Prostate gland (tissue), 2 donors: ENCODE measurements around the gene FRA10AC1.

Source experiments
- POLR2AphosphoS5 ChIP-seq: sonication (generic); formaldehyde crosslinking; IDR thresholded peaks from one replicate; pipeline ENCODE4 v1.6.1; 2017; ENCODE audit warnings: antibody characterized with exemption
- TF ChIP-seq, protein P1 (sequence below), 4 experiments: fragments of 200-600 bp in 2 of 4; fragments of 450-650 bp in 2 of 4; sonication (generic) in 2 of 4; IDR thresholded peaks; 1 replicate in 3 of 4; 2 replicates in 1 of 4; pipeline ENCODE4 v1.5.1; 2016 to 2019; ENCODE audit warnings: antibody characterized with exemption in 4 of 4, mild to moderate bottlenecking in 2 of 4, moderate library complexity in 2 of 4

DNA sequence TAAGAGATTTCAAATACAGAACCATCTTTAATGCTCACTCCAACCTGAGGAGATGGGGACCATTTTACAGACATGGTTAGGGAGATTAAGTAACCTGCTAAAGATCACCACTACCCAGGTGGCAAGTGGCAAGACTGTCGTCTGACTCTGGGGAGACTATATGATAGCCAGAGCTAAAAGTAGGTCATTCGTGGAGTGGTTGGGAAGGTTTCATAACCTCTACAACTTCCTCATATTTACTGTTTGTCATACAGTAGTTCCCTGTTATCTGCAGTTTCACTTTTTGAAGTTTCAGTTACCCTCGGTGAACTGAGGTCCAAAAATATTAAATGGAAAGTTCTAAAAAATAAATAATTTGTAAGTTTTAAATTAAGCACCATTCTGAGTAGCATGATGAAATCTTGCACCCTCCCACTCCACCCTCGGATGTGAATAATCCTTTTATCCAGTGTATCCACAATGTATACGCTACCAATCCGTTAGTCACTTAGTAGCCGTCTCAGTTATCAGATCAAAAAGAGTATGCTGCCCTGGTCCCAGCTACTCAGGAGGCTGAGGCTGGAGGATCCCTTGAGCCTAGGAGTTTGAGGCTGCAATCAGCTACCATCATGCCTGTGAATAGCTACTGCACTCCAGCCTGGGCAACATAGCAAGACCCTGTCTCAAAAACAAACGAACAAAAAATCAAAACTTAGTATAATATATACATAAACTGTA lies 40.4 kb upstream of the FRA10AC1 start:
- TF ChIP-seq, protein P1, sequence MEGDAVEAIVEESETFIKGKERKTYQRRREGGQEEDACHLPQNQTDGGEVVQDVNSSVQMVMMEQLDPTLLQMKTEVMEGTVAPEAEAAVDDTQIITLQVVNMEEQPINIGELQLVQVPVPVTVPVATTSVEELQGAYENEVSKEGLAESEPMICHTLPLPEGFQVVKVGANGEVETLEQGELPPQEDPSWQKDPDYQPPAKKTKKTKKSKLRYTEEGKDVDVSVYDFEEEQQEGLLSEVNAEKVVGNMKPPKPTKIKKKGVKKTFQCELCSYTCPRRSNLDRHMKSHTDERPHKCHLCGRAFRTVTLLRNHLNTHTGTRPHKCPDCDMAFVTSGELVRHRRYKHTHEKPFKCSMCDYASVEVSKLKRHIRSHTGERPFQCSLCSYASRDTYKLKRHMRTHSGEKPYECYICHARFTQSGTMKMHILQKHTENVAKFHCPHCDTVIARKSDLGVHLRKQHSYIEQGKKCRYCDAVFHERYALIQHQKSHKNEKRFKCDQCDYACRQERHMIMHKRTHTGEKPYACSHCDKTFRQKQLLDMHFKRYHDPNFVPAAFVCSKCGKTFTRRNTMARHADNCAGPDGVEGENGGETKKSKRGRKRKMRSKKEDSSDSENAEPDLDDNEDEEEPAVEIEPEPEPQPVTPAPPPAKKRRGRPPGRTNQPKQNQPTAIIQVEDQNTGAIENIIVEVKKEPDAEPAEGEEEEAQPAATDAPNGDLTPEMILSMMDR (IDR thresholded peaks at IDR 0.05) = no peak
- no peak for TF ChIP-seq POLR2AphosphoS5
